HepG2 (cell line): ENCODE results near the gene ALDH9A1. TPM values are rescaled to one million over a fixed set of nuclear protein-coding genes. Genes with fewer than 3 reads are reported as not detected.
A peak's percentile ranks its signal among the peaks of the same experiment; 100 is the strongest.

ENCODE experiments used
- BORCS8-MEF2B ChIP-seq: sonication (generic); formaldehyde crosslinking; IDR thresholded peaks from 2 replicates; pipeline ENCODE4 v1.8.0; 2022; ENCODE audit warnings: mild to moderate bottlenecking, missing genetic modification reagents
- GFI1 ChIP-seq: sonication (generic); formaldehyde crosslinking; IDR thresholded peaks from 2 replicates; pipeline ENCODE4 v1.5.0; 2020; ENCODE audit warnings: missing genetic modification reagents, mild to moderate bottlenecking, borderline replicate concordance
- HMGXB4 ChIP-seq, 2 experiments: sonication (generic) in 1 of 2; formaldehyde crosslinking in 1 of 2; IDR thresholded peaks; 2 replicates each; pipeline versions ENCODE4 v1.4.0 to v1.6.1; 2018 to 2020; ENCODE audit warnings: missing genetic modification reagents in 2 of 2, borderline replicate concordance in 1 of 2, low read depth in 1 of 2, mild to moderate bottlenecking in 1 of 2, missing biosample characterization in 1 of 2
- IRF9 ChIP-seq: sonication (generic); formaldehyde crosslinking; IDR thresholded peaks from 2 replicates; pipeline ENCODE4 v1.8.0; 2022; ENCODE audit warnings: missing genetic modification reagents, mild to moderate bottlenecking, borderline replicate concordance
- NFRKB ChIP-seq: fragments of 450-650 bp; IDR thresholded peaks from 2 replicates; pipeline ENCODE4 v1.6.1; 2017
- PTBP1 ChIP-seq: fragments of 200-400 bp; formaldehyde crosslinking; IDR thresholded peaks from 2 replicates; pipeline ENCODE4 v1.6.1; 2018; ENCODE audit warnings: low read length, low read depth; ENCODE audit not compliant: poor library complexity, severe bottlenecking
- RBM22 ChIP-seq: fragments of 200-400 bp; formaldehyde crosslinking; optimal IDR thresholded peaks from 2 replicates; pipeline ENCODE3; 2017; ENCODE audit warnings: mild to moderate bottlenecking, low read length, moderate library complexity
- RFX1 ChIP-seq: fragments of 450-650 bp; IDR thresholded peaks from 2 replicates; pipeline ENCODE4 v1.6.1; 2017
- SKI ChIP-seq: fragments of 450-650 bp; IDR thresholded peaks from one replicate; pipeline ENCODE4 v1.6.1; 2018; ENCODE audit warnings: mild to moderate bottlenecking; ENCODE audit not compliant: partially characterized antibody
- SP1 ChIP-seq, 2 experiments: fragments of 450-650 bp in 1 of 2; sonication (generic) in 1 of 2; formaldehyde crosslinking in 1 of 2; IDR thresholded peaks; 2 replicates each; pipeline versions ENCODE4 v1.4.0 to v1.6.1; 2016 to 2020; ENCODE audit warnings: missing genetic modification reagents in 1 of 2
- TBX2 ChIP-seq: sonication (generic); formaldehyde crosslinking; IDR thresholded peaks from 2 replicates; pipeline ENCODE4 v1.5.0; 2020; ENCODE audit warnings: missing genetic modification reagents, mild to moderate bottlenecking, borderline replicate concordance
- TBX3 ChIP-seq: fragments of 450-650 bp; IDR thresholded peaks from 2 replicates; pipeline ENCODE4 v1.6.1; 2017; ENCODE audit warnings: antibody characterized with exemption, mild to moderate bottlenecking, inconsistent platforms, borderline replicate concordance
- ZNF121 ChIP-seq: sonication (generic); formaldehyde crosslinking; IDR thresholded peaks from 2 replicates; pipeline ENCODE4 v1.5.0; 2020; ENCODE audit warnings: mild to moderate bottlenecking, missing genetic modification reagents
- ZNF234 ChIP-seq: sonication (generic); formaldehyde crosslinking; conservative IDR thresholded peaks from 2 replicates; pipeline ENCODE4 v1.5.1; 2020; ENCODE audit warnings: mild to moderate bottlenecking, missing genetic modification reagents
- ZNF430 ChIP-seq: sonication (generic); formaldehyde crosslinking; IDR thresholded peaks from 2 replicates; pipeline ENCODE4 v1.9.0; 2021; ENCODE audit warnings: mild to moderate bottlenecking, missing genetic modification reagents
- ZNF616 ChIP-seq: sonication (generic); formaldehyde crosslinking; IDR thresholded peaks from 2 replicates; pipeline ENCODE4 v1.5.0; 2020; ENCODE audit warnings: low read depth, mild to moderate bottlenecking, missing genetic modification reagents
- ZSCAN25 ChIP-seq: sonication (generic); formaldehyde crosslinking; IDR thresholded peaks from 2 replicates; pipeline ENCODE4 v1.8.0; 2022; ENCODE audit warnings: mild to moderate bottlenecking, missing genetic modification reagents
- polyA plus RNA-seq, 8 experiments: library from polyadenylated mRNA; depleted of rRNA in 3 of 8; stranded (reverse) in 7 of 8; unstranded in 1 of 8; fragments of >200 nt; fragmentation: Illumina TruSeq in 4 of 8; extraction: Trizol in 4 of 8; gene quantifications; 2 replicates each; pipeline versions ENCODE4 v1.2.1 to v1.2.3, GENCODE V29; 2011 to 2016; ENCODE audit warnings: low read depth in 4 of 8, missing spikeins in 1 of 8, mixed read lengths in 1 of 8; ENCODE audit not compliant: insufficient read depth in 1 of 8
- total RNA-seq, 5 experiments: library from RNA; depleted of rRNA; stranded (reverse); fragments of >200 nt; fragmentation: Illumina TruSeq; extraction: Trizol; gene quantifications; 2 replicates each; pipeline ENCODE4 v1.2.3, GENCODE V29; 2016; ENCODE audit warnings: low read depth in 1 of 5
- TF ChIP-seq, protein P1 (sequence below): sonication (generic); formaldehyde crosslinking; IDR thresholded peaks from 2 replicates; pipeline ENCODE4 v1.5.1; 2020; ENCODE audit warnings: mild to moderate bottlenecking, moderate library complexity, missing genetic modification reagents
- TF ChIP-seq, protein P2 (sequence below): sonication (generic); formaldehyde crosslinking; IDR thresholded peaks from 2 replicates; pipeline ENCODE4 v1.5.0; 2020; ENCODE audit warnings: missing genetic modification reagents
- TF ChIP-seq, protein P3 (sequence below): sonication (generic); formaldehyde crosslinking; IDR thresholded peaks from 2 replicates; pipeline ENCODE4 v1.5.1; 2020; ENCODE audit warnings: missing genetic modification reagents, mild to moderate bottlenecking, borderline replicate concordance

Gene ALDH9A1
- total and polyA plus RNA-seq, 2 of the 13 experiments (the other 11 are each of a cell fraction or from before 2014, with no cell fraction given): 27.5 to 38.5 TPM

DNA sequence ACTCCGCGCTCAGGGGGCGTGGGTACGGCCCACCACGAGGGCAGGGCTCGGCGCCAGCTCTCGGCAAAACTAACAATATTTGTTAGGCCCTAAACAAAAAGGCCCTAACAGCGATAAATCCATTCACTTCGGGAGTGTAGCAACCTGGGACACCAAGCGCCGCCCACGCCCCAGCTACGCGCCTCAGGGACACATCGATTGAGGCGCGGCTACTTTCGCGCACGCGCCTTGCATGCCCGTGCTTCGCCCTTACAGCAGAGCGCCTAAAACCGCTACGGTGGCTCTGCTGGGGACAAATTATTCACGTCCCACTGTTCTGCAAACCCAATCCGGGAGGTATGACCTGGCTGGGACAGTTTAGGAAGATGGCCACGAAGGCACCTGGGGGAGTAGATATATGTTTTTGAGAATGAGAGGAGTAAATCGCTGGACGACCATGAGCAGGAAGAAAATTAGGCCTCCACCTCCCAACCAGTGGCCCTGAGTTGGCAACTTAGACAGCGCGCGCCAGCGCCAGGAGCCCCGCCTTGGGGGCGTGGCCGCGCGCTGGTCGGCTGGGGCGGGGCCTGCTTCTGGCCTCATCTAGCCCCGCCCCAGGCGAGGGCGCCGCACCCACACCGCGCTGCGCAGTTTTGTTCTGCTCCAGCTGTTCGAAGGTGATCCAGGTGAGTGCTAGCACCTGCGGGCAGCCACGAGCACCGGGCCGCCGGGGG, 67.6 kb downstream of the ALDH9A1 start, which contains the start of gene MGST3 (continued):
- TF ChIP-seq, protein P1, sequence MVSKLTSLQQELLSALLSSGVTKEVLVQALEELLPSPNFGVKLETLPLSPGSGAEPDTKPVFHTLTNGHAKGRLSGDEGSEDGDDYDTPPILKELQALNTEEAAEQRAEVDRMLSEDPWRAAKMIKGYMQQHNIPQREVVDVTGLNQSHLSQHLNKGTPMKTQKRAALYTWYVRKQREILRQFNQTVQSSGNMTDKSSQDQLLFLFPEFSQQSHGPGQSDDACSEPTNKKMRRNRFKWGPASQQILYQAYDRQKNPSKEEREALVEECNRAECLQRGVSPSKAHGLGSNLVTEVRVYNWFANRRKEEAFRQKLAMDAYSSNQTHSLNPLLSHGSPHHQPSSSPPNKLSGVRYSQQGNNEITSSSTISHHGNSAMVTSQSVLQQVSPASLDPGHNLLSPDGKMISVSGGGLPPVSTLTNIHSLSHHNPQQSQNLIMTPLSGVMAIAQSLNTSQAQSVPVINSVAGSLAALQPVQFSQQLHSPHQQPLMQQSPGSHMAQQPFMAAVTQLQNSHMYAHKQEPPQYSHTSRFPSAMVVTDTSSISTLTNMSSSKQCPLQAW (CRISPR knock-in tag): no peak; the same call in 1 of the 2 replicates
- TF ChIP-seq PTBP1 (no peak), RFX1 (no peak), BORCS8-MEF2B (CRISPR knock-in tag) (no peak), HMGXB4 (CRISPR knock-in tag; IDR thresholded peaks at IDR 0.05; ENCODE audit: borderline replicate concordance in 1 of 2, low read depth in 1 of 2) (peak; percentile 71 to 72), NFRKB (no peak), TBX2 (peak; percentile 53; the same call in 1 of the 2 replicates), TBX3 (no peak), ZNF234 (no peak), RBM22 (no peak), ZNF121 (CRISPR knock-in tag) (peak; percentile 50; the same call in 1 of the 2 replicates), ZNF430 (peak; percentile 71), ZSCAN25 (CRISPR knock-in tag) (peak; percentile 57), ZNF616 (CRISPR knock-in tag) (no peak), SKI (no peak), SP1 (IDR thresholded peaks at IDR 0.05) (no peak), SP1 (CRISPR knock-in tag; IDR thresholded peaks at IDR 0.05) (peak; percentile 53; the same call in 1 of the 2 replicates), IRF9 (CRISPR knock-in tag) (no peak), GFI1 (CRISPR knock-in tag) (no peak; the same call in 1 of the 2 replicates)
- TF ChIP-seq, protein P2, sequence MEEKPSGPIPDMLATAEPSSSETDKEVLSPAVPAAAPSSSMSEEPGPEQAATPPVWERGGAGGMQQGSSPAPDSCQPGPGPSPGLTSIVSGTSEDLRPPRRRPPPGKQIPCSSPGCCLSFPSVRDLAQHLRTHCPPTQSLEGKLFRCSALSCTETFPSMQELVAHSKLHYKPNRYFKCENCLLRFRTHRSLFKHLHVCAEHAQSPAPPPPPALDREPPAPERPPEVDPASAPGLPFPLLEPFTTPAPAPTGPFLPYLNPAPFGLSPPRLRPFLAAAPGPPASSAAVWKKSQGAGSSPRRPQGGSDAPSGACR (CRISPR knock-in tag): peak; percentile 73; the same call in 1 of the 2 replicates
- TF ChIP-seq, protein P3, sequence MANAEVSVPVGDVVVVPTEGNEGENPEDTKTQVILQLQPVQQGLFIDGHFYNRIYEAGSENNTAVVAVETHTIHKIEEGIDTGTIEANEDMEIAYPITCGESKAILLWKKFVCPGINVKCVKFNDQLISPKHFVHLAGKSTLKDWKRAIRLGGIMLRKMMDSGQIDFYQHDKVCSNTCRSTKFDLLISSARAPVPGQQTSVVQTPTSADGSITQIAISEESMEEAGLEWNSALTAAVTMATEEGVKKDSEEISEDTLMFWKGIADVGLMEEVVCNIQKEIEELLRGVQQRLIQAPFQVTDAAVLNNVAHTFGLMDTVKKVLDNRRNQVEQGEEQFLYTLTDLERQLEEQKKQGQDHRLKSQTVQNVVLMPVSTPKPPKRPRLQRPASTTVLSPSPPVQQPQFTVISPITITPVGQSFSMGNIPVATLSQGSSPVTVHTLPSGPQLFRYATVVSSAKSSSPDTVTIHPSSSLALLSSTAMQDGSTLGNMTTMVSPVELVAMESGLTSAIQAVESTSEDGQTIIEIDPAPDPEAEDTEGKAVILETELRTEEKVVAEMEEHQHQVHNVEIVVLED: peak; percentile 80; the same call in 1 of the 2 replicates
